SK-N-MC (cell line): Measurements from ENCODE around the gene PARD3B.

Experiments used
- DNase-seq: peaks from one replicate; pipeline ENCODE4 v3.0.0-alpha.2; 2011; ENCODE audit warnings: low read depth, low spot score
- H3K27ac ChIP-seq: fragments of 200-600 bp; sonication (generic); 2 replicates; pipeline ENCODE4 v1.5.1; 2016; ENCODE audit warnings: mixed run types
- H3K36me3 ChIP-seq: fragments of 200-600 bp; sonication (generic); 2 replicates; pipeline ENCODE4 v1.6.1; 2017; ENCODE audit warnings: antibody characterized with exemption, low read length, mixed read lengths; ENCODE audit not compliant: insufficient read depth
- H3K4me3 ChIP-seq: fragments of 200-600 bp; sonication (generic); 2 replicates; pipeline ENCODE4 v1.5.1; 2016
- H3K9ac ChIP-seq: fragments of 200-600 bp; sonication (generic); 2 replicates; pipeline ENCODE4 v1.8.0; 2017; ENCODE audit warnings: mixed run types, mixed read lengths; ENCODE audit not compliant: insufficient read length
- H3K9me3 ChIP-seq: fragments of 200-600 bp; sonication (generic); 2 replicates; pipeline ENCODE4 v1.6.1; 2017; ENCODE audit warnings: low read depth, mild to moderate bottlenecking, antibody characterized with exemption, low read length, moderate library complexity, mixed read lengths
- EZH2 ChIP-seq: fragments of 200-600 bp; sonication (generic); IDR thresholded peaks from one replicate; pipeline ENCODE4 v1.6.1; 2017; ENCODE audit warnings: antibody characterized with exemption
- FOXP2 ChIP-seq: optimal IDR thresholded peaks from 2 replicates; pipeline ENCODE3; 2011; ENCODE audit warnings: mild to moderate bottlenecking, moderate library complexity; ENCODE audit not compliant: insufficient read depth; ENCODE audit errors: extremely low read length, control extremely low read depth
- POLR2AphosphoS5 ChIP-seq: IDR thresholded peaks from 2 replicates; pipeline ENCODE4 v1.6.1; 2012; ENCODE audit warnings: mild to moderate bottlenecking, low read depth, low read length, borderline replicate concordance

Gene PARD3B

GRCh38 chr2:205032093-205032551 is 486.8 kb downstream of the PARD3B start:
- TF ChIP-seq POLR2AphosphoS5, result no peak
- no peak for TF ChIP-seq EZH2
- TF ChIP-seq FOXP2, result no peak
- DNase-seq, result no peak
- Histone ChIP-seq H3K9me3 (no peaks in the 10 kb centered on the region), H3K4me3 (no peak overlapping the region), H3K9ac (no peak overlapping the region), H3K27ac (no peak overlapping the region), H3K36me3 (no peaks in the 10 kb centered on the region)

DNA sequence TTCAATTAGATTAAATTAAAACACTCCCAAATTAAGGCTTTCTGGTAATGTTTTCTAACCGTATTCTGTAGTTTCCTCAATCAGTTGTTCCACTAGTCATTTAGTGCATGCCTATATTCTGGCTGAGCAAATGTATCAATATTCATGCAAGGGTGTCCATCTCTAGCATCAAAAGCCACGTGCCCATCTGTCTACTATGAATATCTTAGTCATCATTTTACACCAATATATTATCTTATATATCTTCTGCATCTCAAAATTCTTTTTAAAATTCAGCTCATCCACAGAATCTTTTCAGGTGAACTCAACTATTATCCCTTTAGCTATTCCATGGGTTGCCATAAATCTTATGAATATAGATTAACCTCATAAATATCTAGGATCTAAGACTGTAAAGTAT is 488.2 kb downstream of the PARD3B start:
- no peak overlapping the region for H3K4me3 ChIP-seq
- no peak for TF ChIP-seq FOXP2
- no peak for TF ChIP-seq POLR2AphosphoS5
- no peak for TF ChIP-seq EZH2
- H3K9me3 ChIP-seq, result no peaks in the 10 kb centered on the region
- no peaks in the 10 kb centered on the region for H3K36me3 ChIP-seq
- H3K27ac ChIP-seq, result no peak overlapping the region
- DNase-seq, result no peak
- H3K9ac ChIP-seq, result no peak overlapping the region

DNA sequence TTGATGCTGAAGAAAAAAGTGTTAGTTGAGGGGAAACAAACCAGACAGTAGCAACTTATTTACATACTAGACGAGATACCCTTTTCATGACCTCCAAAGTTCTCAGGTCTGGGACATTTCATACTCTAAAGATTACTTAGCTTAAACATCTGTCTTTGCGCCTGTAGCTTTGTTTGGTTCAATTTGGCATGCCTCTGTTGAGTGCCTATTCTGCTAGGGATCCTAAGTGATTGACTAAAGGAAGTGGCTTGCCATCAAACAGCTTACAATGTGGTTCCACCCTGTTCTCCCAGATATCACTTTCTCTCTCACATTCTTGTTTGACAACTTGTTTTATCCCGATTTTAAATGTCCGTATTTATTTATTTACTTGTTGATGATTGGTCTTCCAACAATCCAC is 488.8 kb downstream of the PARD3B start:
- TF ChIP-seq EZH2 (no peak), POLR2AphosphoS5 (no peak), FOXP2 (no peak)
- no peaks in the 10 kb centered on the region for H3K9me3 ChIP-seq
- no peak overlapping the region for H3K27ac ChIP-seq
- no peak overlapping the region for H3K4me3 ChIP-seq
- no peak for DNase-seq
- H3K36me3 ChIP-seq, result no peaks in the 10 kb centered on the region
- H3K9ac ChIP-seq, result no peak overlapping the region

DNA sequence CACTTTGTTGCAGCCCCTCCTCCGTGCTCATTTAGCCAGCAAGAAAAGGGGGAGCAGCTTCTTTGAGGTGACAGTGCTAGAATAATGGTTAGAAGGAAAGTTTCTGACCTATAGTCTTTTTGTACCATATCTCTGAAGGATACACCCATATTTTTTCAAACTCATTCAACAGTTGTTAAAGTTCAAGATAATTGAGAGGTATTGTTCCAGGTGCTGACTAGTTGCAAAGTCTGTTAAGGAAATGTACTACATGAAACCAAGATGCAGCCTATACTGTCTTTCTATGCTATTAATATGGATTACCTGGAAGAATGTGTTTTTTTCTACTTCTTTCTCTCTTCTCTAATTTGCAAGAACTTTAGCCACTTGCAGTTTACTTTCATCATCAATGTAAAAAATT is 495.0 kb downstream of the PARD3B start:
- no peaks in the 10 kb centered on the region for H3K9me3 ChIP-seq
- no peak overlapping the region for H3K4me3 ChIP-seq
- H3K9ac ChIP-seq, result no peak overlapping the region
- DNase-seq, result no peak
- H3K36me3 ChIP-seq, result no peaks in the 10 kb centered on the region
- TF ChIP-seq EZH2, result no peak
- TF ChIP-seq POLR2AphosphoS5, result no peak
- no peak for TF ChIP-seq FOXP2
- H3K27ac ChIP-seq, result no peak overlapping the region

- DNase-seq, result no peak
- Histone ChIP-seq H3K9ac (no peak overlapping the region), H3K4me3 (no peak overlapping the region), H3K27ac (no peak overlapping the region), H3K9me3 (no peaks in the 10 kb centered on the region), H3K36me3 (no peaks in the 10 kb centered on the region)
- TF ChIP-seq EZH2 (no peak), POLR2AphosphoS5 (no peak), FOXP2 (no peak)
These were observed 496.3 kb downstream of the PARD3B start for GRCh38 chr2:205041472-205042130.

DNA sequence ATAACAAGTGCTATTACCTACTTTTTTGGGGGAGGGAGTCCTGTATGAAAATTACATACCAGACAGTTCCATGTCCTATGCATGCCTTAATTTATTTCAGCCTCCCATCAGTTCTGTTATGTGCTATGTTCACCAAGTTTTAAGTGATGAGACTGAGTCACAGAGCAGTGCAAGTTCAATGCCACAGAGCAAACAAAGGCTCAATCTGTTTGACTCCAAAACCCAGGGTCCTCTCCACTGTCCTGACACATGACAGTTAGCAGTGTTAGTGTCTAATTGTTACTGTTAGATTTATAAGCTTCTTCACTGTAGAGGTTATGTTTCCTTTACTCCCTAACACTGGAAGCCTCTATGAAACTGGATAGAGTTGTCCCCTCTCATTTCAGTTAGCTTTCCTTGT is 498.0 kb downstream of the PARD3B start:
- H3K27ac ChIP-seq, result no peak overlapping the region
- H3K36me3 ChIP-seq, result no peaks in the 10 kb centered on the region
- TF ChIP-seq POLR2AphosphoS5 (no peak), EZH2 (no peak), FOXP2 (no peak)
- H3K9ac ChIP-seq, result no peak overlapping the region
- H3K9me3 ChIP-seq, result no peaks in the 10 kb centered on the region
- H3K4me3 ChIP-seq, result no peak overlapping the region
- DNase-seq, result no peak

- Histone ChIP-seq H3K4me3 (no peak overlapping the region), H3K9me3 (no peaks in the 10 kb centered on the region), H3K36me3 (no peaks in the 10 kb centered on the region), H3K27ac (no peak overlapping the region), H3K9ac (no peak overlapping the region)
- TF ChIP-seq EZH2 (no peak), FOXP2 (no peak), POLR2AphosphoS5 (no peak)
- DNase-seq, result no peak
These were observed 500.4 kb downstream of the PARD3B start for GRCh38 chr2:205045706-205046105.

- Histone ChIP-seq H3K27ac (no peak overlapping the region), H3K36me3 (no peaks in the 10 kb centered on the region), H3K9ac (no peak overlapping the region), H3K9me3 (no peaks in the 10 kb centered on the region), H3K4me3 (no peak overlapping the region)
- TF ChIP-seq FOXP2 (no peak), POLR2AphosphoS5 (no peak), EZH2 (no peak)
- DNase-seq, result no peak
These were observed 502.1 kb downstream of the PARD3B start for GRCh38 chr2:205047273-205047839.
